ENCODE data around the gene HTT.

GRCh38 chr4:3232001-3232400, 157.5 kb downstream of the HTT start:
- no peak for TF ChIP-seq POLR2A (IDR thresholded peaks at IDR 0.05)
- TF ChIP-seq, protein P1, sequence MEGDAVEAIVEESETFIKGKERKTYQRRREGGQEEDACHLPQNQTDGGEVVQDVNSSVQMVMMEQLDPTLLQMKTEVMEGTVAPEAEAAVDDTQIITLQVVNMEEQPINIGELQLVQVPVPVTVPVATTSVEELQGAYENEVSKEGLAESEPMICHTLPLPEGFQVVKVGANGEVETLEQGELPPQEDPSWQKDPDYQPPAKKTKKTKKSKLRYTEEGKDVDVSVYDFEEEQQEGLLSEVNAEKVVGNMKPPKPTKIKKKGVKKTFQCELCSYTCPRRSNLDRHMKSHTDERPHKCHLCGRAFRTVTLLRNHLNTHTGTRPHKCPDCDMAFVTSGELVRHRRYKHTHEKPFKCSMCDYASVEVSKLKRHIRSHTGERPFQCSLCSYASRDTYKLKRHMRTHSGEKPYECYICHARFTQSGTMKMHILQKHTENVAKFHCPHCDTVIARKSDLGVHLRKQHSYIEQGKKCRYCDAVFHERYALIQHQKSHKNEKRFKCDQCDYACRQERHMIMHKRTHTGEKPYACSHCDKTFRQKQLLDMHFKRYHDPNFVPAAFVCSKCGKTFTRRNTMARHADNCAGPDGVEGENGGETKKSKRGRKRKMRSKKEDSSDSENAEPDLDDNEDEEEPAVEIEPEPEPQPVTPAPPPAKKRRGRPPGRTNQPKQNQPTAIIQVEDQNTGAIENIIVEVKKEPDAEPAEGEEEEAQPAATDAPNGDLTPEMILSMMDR (IDR thresholded peaks at IDR 0.05): no peak

Data from adrenal gland (tissue), 5 donors.